ENCODE measurements around the gene SLC24A5. TPM values are rescaled to one million over a fixed set of nuclear protein-coding genes. Genes with fewer than 3 reads are reported as not detected.

SLC24A5 gene
- total and polyA plus RNA-seq, 2 of the 4 experiments (the other 2 are of a cell fraction), result not detected

- H4K8ac ChIP-seq (ENCODE audit: low read depth in 2 of 2, low read length in 2 of 2), result no peak overlapping the region
- TF ChIP-seq CHD1 (IDR thresholded peaks at IDR 0.05; ENCODE audit: low read depth, low read length) (no peak), MAZ (IDR thresholded peaks at IDR 0.05; ENCODE audit: borderline replicate concordance, low read depth, low read length) (no peak), MAFK (IDR thresholded peaks at IDR 0.05; ENCODE audit: low read depth, low read length) (no peak), POLR2A (IDR thresholded peaks at IDR 0.05; ENCODE audit: low read depth, low read length) (no peak), ELK1 (IDR thresholded peaks at IDR 0.05; ENCODE audit: borderline replicate concordance, low read depth, low read length) (no peak), BHLHE40 (IDR thresholded peaks at IDR 0.05; ENCODE audit: low read depth, low read length) (no peak), FOS (IDR thresholded peaks at IDR 0.05; ENCODE audit: low read depth, low read length) (no peak), RFX5 (IDR thresholded peaks at IDR 0.05; ENCODE audit: low read depth, low read length) (no peak), SMC3 (IDR thresholded peaks at IDR 0.05; ENCODE audit: low read depth, low read length) (no peak)
- TF ChIP-seq, protein P1, sequence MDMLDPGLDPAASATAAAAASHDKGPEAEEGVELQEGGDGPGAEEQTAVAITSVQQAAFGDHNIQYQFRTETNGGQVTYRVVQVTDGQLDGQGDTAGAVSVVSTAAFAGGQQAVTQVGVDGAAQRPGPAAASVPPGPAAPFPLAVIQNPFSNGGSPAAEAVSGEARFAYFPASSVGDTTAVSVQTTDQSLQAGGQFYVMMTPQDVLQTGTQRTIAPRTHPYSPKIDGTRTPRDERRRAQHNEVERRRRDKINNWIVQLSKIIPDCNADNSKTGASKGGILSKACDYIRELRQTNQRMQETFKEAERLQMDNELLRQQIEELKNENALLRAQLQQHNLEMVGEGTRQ (IDR thresholded peaks at IDR 0.05; ENCODE audit: low read depth, low read length), result no peak
- TF ChIP-seq, protein P2, sequence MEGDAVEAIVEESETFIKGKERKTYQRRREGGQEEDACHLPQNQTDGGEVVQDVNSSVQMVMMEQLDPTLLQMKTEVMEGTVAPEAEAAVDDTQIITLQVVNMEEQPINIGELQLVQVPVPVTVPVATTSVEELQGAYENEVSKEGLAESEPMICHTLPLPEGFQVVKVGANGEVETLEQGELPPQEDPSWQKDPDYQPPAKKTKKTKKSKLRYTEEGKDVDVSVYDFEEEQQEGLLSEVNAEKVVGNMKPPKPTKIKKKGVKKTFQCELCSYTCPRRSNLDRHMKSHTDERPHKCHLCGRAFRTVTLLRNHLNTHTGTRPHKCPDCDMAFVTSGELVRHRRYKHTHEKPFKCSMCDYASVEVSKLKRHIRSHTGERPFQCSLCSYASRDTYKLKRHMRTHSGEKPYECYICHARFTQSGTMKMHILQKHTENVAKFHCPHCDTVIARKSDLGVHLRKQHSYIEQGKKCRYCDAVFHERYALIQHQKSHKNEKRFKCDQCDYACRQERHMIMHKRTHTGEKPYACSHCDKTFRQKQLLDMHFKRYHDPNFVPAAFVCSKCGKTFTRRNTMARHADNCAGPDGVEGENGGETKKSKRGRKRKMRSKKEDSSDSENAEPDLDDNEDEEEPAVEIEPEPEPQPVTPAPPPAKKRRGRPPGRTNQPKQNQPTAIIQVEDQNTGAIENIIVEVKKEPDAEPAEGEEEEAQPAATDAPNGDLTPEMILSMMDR (conservative IDR thresholded peaks at IDR 0.05; ENCODE audit: low read depth, low read length), result no peak
- no peak overlapping the region for H4K91ac ChIP-seq (ENCODE audit: insufficient read depth, low read depth, low read length)
- ChIA-PET POLR2A (ENCODE audit: unreplicated experiment) (no interaction called here), CTCF (no interaction called here)
- no peaks in the 10 kb centered on the region for H4K20me1 ChIP-seq (ENCODE audit: insufficient read depth, low read length)
- no peak overlapping the region for H2AFZ ChIP-seq (replicated peaks; ENCODE audit: low read length, poor library complexity)
- H3K56ac ChIP-seq (ENCODE audit: extremely low read depth, insufficient read depth, low read length), result no peak overlapping the region
- H3K4me1 ChIP-seq (ENCODE audit: control insufficient read depth, insufficient read depth, low read length), result no peaks in the 10 kb centered on the region
- no peaks in the 10 kb centered on the region for H3K36me3 ChIP-seq (ENCODE audit: control insufficient read depth, insufficient read depth, low read length)
- no peak overlapping the region for H3K4me2 ChIP-seq (ENCODE audit: low read depth, low read length)
- in situ Hi-C loops (cut with MboI; ENCODE audit: low sequenced_read_pairs), result loop anchor here (10.0 kb wide), 1 partner anchor 893 kb away; no protein-coding TSS in a partner anchor
- H4K5ac ChIP-seq (ENCODE audit: low read depth, low read length), result no peak overlapping the region
- no peak overlapping the region for H2AK5ac ChIP-seq (ENCODE audit: low read depth, low read length)
- dilution Hi-C loops (cut with HindIII; ENCODE audit: low sequenced_read_pairs, unreplicated experiment), result no loop called here
- no peak overlapping the region for H2BK15ac ChIP-seq (ENCODE audit: low read depth, low read length)
- intact Hi-C loops (cut with micrococcal nuclease), result no loop called here
- BruUV-seq (replicated peaks), result no TSS peak
- H3K4me3 ChIP-seq (ENCODE audit: insufficient read depth, low read depth, low read length), result no peak overlapping the region
- no peaks in the 10 kb centered on the region; the same call in 1 of the 2 replicates for H3K9me1 ChIP-seq (ENCODE audit: insufficient read depth, low read length)
- no peaks in the 10 kb centered on the region for H3K9me3 ChIP-seq (ENCODE audit: control insufficient read depth, insufficient read depth, low read length)
- H3K4ac ChIP-seq (ENCODE audit: low read depth, low read length), result no peak overlapping the region
- no peak overlapping the region for H3K9ac ChIP-seq (ENCODE audit: low read depth, low read length)
- no peak overlapping the region for H2BK20ac ChIP-seq (ENCODE audit: low read depth, low read length)
- no peak overlapping the region for H2BK120ac ChIP-seq (ENCODE audit: low read depth, low read length)
- DNase-seq (no peak), ATAC-seq (ENCODE audit: low read depth) (no peak)
- no peak overlapping the region for H3K23ac ChIP-seq (ENCODE audit: low read depth, low read length)
- no peak overlapping the region for H3K14ac ChIP-seq (replicated peaks; ENCODE audit: low read depth, low read length)
- no peaks in the 10 kb centered on the region for H3K79me1 ChIP-seq (ENCODE audit: low read depth in 1 of 2, low read length in 2 of 2)
- no peak overlapping the region for H2BK5ac ChIP-seq (ENCODE audit: low read depth, low read length, poor library complexity, severe bottlenecking)
- H3K27ac ChIP-seq (ENCODE audit: insufficient read depth, low read length), result no peak overlapping the region
- H3K18ac ChIP-seq (ENCODE audit: low read depth, low read length), result no peak overlapping the region
- H3K27me3 ChIP-seq (ENCODE audit: control insufficient read depth, insufficient read depth, low read length), result peaks cover 12% of the 10 kb centered on the region
- WGBS, 2 experiments (ENCODE audit: extremely low coverage in 2 of 2, insufficient read length in 1 of 2), result 50% methylated on average over 1 of the region's 3 CpGs; no CpG with 5 or more reads in 1 of the 2 experiments
- no peak overlapping the region for H2AK9ac ChIP-seq (replicated peaks; ENCODE audit: low read depth, low read length, poor library complexity)
Observed at GRCh38 chr15:48087844-48088243, 32.9 kb upstream of the SLC24A5 start.
